T-helper 2 cell (primary cell): ENCODE data around the gene BOLA3.
"Not testable (repeated sequence)": the region's sequence is repeated elsewhere in the genome, so short reads cannot be mapped to it uniquely, and the experiment has no call there.

Experiments used
- DNase-seq, 5 experiments: peaks; one replicate each; pipeline versions ENCODE4 v3.0.0 to v3.0.0-alpha.2; 2012 to 2022

Gene BOLA3

DNA sequence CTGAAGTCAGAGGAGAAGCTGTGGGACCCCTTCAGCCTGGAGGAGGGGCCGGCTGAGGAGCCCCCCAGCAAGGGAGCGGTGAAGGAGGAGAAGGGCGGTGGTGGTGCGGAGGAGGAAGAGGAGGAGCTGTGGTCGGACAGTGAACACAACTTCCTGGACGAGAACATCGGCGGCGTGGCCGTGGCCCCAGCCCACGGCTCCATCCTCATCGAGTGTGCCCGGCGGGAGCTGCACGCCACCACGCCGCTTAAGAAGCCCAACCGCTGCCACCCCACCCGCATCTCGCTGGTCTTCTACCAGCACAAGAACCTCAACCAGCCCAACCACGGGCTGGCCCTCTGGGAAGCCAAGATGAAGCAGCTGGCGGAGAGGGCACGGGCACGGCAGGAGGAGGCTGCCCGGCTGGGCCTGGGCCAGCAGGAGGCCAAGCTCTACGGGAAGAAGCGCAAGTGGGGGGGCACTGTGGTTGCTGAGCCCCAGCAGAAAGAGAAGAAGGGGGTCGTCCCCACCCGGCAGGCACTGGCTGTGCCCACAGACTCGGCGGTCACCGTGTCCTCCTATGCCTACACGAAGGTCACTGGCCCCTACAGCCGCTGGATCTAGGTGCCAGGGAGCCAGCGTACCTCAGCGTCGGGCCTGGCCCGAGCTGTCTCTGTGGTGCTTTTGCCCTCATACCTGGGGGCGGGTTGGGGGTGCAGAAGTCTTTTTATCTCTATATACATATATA, 46.0 kb downstream of the BOLA3 start:
- no peak for DNase-seq

DNA sequence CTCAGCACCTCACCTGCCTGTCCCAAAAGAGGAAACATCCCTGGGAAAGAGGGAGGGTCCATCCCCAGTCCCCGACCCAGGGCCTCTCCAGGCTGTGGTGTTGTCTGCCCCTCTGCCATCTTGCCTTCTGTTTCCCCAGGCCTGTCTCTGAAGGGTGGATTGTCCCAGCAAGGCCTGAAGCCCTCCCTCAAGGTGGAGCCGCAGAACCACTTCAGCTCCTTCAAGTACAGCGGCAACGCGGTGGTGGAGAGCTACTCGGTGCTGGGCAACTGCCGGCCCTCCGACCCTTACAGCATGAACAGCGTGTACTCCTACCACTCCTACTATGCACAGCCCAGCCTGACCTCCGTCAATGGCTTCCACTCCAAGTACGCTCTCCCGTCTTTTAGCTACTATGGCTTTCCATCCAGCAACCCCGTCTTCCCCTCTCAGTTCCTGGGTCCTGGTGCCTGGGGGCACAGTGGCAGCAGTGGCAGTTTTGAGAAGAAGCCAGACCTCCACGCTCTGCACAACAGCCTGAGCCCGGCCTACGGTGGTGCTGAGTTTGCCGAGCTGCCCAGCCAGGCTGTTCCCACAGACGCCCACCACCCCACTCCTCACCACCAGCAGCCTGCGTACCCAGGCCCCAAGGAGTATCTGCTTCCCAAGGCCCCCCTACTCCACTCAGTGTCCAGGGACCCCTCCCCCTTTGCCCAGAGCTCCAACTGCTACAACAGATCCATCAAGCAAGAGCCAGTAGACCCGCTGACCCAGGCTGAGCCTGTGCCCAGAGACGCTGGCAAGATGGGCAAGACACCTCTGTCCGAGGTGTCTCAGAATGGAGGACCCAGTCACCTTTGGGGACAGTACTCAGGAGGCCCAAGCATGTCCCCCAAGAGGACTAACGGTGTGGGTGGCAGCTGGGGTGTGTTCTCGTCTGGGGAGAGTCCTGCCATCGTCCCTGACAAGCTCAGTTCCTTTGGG, 47.2 kb downstream of the BOLA3 start:
- no peak for DNase-seq

DNA sequence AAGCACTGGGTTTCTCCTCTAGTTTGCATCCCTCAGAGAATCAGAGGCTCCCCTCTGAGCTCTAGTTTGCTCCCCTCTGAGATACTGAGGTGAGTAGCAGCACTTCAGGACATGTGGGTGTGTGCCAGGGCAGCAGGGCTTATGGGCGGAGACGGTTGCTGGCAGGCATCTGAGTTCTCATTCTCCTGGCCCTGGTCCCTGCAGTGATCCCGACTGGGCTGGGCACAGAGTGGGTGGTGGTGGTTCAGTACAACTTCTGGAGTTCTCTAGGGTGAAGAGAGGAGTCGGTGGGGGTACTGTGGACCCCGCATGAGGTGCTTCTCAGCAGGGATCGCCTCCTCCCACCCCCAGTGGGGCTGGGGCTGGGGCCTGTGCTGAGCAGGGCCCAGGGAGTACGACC, 47.9 kb downstream of the BOLA3 start:
- no peak for DNase-seq

DNA sequence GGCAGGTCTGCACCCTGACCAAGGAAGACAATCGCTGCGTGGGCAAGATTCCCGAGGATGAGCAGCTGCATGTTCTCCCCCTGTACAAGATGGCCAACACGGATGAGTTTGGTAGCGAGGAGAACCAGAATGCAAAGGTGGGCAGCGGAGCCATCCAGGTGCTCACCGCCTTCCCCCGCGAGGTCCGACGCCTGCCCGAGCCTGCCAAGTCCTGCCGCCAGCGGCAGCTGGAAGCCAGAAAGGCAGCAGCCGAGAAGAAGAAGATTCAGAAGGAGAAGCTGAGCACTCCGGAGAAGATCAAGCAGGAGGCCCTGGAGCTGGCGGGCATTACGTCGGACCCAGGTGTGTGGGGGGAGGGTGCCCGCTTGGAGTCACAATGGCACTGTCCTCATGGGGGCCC, 48.4 kb downstream of the BOLA3 start:
- DNase-seq, result no peak

DNA sequence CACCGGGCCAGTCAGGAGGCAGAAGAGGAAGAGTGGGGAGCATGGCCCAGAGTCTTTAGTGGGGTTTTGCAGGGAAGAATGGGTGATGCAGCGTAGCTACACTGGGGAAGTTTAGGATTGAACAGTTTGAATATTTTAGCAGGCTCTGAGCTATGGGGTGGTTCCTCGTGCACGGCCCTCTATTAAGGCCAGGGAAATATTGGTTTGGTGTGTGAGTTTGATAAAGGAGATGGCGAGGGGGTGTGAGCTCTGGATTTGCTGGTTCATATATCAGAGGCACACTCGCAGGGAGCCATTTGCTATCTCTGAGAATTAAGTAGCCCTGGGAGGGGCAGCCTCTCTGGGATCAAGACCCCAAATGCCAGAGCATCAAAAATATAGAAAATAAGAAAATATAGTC, 50.1 kb downstream of the BOLA3 start:
- no peak for DNase-seq

DNA sequence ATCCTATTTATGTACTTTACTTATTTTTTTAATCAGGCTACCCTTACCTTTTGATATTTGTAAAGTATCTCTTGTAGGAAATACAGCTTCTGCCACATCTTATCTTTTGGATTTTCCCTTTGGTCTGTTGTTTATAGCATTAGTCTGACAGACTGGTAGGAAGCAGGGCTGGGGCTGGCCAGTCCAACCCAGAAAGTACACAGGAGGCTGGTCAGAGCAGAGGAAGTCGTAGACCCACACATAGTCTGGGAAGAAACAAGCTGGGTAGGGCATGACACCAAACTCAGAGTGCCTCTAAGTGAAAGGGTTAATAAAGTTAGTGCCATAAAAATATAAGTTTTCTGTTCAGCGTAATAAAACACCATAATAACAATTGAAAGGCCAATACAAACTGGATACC, 51.7 kb downstream of the BOLA3 start:
- DNase-seq, result no peak

DNA sequence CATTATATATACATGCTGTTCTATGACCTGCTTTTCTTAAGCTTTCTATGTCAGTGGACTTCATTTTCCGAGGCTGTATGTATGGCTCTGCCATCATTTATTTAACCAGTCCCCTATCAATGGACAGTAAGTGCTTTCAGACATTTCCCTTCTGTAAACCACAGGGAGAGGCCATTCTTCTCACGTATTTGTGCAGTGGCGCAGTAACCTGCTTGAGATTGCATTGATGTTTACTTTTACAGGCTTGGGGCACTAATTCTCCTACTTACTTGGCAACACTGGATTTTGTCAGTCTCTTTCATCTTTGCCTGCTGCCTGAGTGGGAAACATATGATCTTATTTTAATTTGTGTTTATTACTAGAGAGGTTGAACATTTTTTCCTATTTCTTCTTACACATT, 52.1 kb downstream of the BOLA3 start:
- no peak for DNase-seq

DNA sequence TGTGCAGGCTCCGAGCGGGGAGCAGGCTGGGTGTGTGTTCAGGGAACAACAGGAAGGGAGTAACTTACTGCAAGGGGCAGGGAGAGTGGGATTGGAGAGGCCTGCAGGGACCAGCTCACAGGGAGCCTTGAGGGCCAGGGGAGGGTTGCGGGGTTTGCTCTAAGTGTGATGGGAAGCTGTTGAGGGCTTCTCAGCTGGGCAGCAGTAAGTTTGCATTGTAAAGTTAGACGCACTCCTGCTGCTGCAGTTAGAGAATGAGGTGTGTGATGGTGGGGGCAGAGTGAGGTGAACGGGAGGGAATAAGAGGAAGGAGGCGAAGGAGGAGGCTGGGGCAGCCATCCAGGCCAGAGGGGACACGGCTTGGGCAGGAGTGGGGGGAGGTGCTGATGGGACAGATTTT, 53.4 kb downstream of the BOLA3 start:
- no peak for DNase-seq

DNA sequence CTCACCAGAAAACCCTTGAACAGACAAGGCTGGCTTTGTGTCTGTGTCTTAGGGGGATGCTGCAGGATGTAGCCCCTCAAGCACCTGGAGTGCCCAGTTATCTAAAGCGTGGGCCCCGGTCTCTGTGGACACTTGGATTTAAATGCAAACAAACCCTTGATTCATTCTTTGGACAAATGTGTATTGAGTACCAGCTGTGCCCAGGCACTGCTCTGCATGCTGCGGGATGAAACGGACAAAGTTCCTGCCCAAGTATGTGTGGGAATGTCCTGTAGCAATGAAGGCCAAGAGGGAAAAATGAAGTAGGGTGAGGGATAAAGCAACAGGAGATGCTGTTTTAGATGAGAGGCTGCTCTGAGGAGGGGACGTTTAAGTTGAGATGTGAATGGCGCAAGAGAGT, 53.9 kb downstream of the BOLA3 start:
- no peak for DNase-seq

DNA sequence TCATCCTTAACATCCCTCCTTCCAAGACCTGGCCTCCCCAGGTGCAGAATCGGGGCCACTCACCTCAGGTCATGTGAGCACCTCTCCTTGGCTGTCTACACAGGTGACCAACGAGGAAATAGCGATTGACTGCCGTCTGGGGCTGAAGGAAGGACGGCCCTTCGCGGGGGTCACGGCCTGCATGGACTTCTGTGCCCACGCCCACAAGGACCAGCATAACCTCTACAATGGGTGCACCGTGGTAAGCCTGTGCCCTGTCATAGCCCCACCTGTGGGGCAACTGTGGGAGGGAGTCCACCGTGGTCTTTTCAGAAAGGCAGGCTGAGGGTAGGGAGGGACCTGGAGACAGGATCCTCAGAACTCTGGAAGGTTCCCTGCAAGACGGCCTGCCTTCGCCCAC, 54.3 kb downstream of the BOLA3 start:
- no peak for DNase-seq

DNA sequence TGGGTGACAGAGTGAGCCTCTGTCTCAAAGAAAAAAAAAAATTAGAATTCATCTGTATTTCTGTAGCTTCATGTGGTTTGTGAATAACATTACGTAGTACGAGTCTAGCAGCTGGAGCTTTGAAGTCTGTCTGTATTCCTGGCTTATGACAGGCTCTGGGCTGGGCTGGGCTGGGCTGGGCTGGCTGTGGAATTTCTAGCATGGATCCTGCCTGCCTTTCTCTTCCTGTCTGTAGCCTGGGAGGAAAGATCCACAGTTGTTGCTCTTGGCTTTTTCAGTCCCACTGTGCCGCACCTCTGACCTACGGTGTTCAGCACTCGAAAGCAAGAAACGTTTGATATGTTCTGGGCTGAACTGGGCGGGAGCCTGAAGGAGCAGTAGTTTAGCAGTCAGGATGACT, 55.4 kb downstream of the BOLA3 start:
- DNase-seq, result no peak

DNA sequence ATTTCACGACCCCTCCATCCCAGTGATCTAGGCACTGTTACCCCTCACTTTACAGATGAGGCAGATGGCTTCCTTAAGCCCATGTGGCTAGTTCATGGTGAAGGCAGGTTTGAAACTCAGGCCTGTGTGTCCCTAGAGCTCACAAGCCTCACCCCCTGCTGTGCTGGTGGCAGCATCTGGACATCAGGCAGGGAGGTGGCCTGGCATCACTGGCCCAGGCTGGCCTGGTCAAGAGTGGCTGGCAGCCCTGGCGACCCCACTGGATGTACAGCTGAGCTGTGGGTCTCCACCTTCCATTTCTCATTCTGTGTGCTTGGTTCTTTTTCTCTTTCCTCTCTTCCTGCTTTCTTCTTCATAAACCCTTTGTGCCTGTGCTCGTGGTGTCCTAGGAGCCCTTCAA, 56.3 kb downstream of the BOLA3 start:
- DNase-seq, result no peak

DNA sequence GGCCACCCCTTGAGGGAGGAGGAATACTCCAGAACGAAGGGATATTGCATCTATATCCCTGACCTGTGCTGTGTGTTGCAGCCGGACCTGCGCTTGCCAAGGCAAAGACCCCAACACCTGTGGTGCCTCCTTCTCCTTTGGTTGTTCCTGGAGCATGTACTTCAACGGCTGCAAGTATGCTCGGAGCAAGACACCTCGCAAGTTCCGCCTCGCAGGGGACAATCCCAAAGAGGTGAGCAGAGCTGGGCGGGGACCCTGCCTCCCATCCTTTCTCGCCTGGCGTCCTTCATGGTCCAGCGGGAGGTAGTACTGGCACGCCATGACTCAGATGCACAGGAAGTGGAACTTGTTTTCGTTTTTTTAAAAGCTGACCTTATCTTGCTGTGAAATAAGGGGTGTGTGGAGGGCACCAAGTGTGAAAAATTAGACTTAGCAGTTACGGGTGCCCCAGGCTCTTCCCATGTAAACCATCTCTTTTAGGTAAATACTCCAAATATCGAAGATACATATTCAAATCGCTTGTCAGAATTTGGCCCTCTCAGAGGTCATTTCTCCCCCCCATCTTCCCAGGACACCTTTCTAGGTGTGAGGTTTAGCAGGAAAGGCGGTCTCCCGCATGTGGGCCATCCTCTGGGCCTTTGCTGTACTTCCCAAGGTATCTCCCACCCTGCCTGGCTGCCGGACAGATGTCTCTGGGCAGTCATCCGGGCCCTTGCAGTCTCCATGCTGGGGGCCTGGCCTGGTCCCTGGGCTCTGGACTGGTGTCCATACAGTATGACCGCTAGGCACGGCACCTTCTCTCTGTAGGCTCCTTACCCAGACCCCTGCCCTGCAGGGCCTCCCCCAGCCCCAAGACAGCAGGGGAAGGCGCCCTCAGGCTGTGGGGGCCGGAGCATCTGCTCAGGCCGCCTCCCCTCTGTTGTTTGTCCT, 57.6 kb downstream of the BOLA3 start:
- DNase-seq, result no peak

DNA sequence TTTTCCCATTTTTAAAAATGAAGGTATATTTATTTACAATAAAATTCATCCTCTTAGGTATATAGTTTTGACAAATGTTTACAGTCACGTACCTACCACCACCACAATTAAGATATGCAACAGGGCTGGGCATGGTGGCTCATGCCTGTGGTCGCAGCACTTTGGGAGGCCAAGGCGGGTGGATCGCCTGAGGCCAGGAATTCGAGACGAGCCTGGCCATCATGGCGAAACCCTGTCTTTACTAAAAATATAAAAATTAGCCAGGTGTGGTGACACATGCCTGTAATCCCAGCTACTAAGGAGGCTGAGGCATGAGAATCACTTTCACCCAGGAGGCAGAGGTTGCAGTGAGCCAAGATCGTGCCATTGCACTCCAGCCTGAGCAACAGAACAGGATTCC, 59.0 kb downstream of the BOLA3 start:
- not testable (repeated sequence) for DNase-seq

DNA sequence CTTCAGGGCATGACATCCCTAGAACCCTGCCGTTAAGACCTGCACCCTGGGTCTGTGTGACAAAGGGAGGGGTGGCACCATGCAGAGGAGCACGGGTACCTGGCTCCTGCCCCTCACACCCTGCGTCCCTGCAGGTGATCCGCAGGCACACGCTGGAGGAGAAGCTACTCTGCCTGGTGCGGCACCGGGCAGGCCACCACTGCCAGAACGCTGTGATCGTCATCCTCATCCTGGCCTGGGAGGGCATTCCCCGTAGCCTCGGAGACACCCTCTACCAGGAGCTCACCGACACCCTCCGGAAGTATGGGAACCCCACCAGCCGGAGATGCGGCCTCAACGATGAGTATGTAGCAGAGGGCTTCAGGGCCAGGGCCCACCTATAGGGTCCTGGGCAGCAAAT, 60.0 kb downstream of the BOLA3 start:
- no peak for DNase-seq

DNA sequence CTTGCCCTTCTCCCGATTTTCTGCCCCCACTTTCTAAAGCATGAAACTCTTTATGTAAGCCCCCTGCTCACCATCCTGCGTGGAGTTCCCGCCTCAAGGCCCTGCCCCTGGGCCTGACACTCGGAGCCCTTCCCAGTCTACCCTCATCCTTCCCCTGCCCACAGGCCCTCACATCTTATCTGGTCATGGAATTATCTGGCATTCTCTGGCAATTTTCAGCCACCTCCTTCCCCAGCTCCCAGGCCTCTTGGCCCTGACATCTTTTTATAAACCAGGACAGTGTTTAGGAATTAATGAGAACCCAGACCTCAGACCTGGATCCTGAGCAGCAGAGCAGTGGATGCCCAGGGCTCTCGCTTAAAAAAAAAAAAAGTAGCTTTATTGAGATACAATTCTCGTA, 61.7 kb downstream of the BOLA3 start:
- no peak for DNase-seq
